K562 (cell line): Measurements from ENCODE around the gene SLC2A14. TPM values are rescaled to one million over a fixed set of nuclear protein-coding genes. Genes with fewer than 3 reads are reported as not detected.
"Not testable (repeated sequence)": the region's sequence is repeated elsewhere in the genome, so short reads cannot be mapped to it uniquely, and the experiment has no call there.

Experiments used
- ATAC-seq: fragments of 200-7000 bp; cut with Tn5 transposase; 3 replicates; pipeline ENCODE4 v1.9.1; 2020; ENCODE audit warnings: moderate library complexity
- BruUV-seq: library from RNA; stranded (reverse); fragments of 400-500 nt; replicated peaks from 2 replicates; lab custom pipeline; 2021; lab: Mats Ljungman, UMichigan
- CTCF ChIA-PET: fragments of 300-600 bp; formaldehyde crosslinking; extraction: SDS; loops from one replicate; lab custom pipeline; 2021; ENCODE audit warnings: low intra/inter-chr PET ratio; lab: Yijun Ruan, JAX
- POLR2A ChIA-PET: fragments of 300-600, 350-650 bp; sonication (Branson Sonifier 250); formaldehyde crosslinking; extraction: SDS; loops from one replicate; lab custom pipeline; 2021; ENCODE audit warnings: antibody characterized with exemption, inconsistent platforms; lab: Yijun Ruan, JAX
- DNase-seq, 4 experiments: peaks; one replicate each; pipeline versions ENCODE4 v3.0.0 to v3.0.0-alpha.2; 2011 to 2018; ENCODE audit warnings: low spot score in 3 of 4, mixed read lengths in 3 of 4; ENCODE audit errors: extremely low read depth in 1 of 4
- FAIRE-seq: peaks from 2 replicates; lab custom pipeline; 2011; peaks lifted over from hg19 to GRCh38; lab: Jason Lieb, UNC
- H2AFZ ChIP-seq: 2 replicates; pipeline ENCODE4 v1.6.0; 2011; ENCODE audit warnings: low read depth, low read length, control low read depth, inconsistent platforms
- H3K27ac ChIP-seq: fragments of 200-600 bp; 3 replicates; pipeline ENCODE4 v1.8.0; 2011; ENCODE audit warnings: low read depth, mild to moderate bottlenecking, control low read depth, inconsistent platforms, low read length, moderate library complexity, mixed read lengths; ENCODE audit errors: extremely low read depth
- H3K27me3 ChIP-seq, 2 experiments: fragments of 300-600 bp in 1 of 2; 2 replicates in 1 of 2; 3 replicates in 1 of 2; pipeline versions ENCODE4 v1.6.0 to v1.8.0; 2011; ENCODE audit warnings: inconsistent platforms in 2 of 2, low read length in 2 of 2, mild to moderate bottlenecking in 1 of 2, mixed read lengths in 1 of 2, moderate library complexity in 1 of 2; ENCODE audit not compliant: control insufficient read depth in 2 of 2, insufficient read depth in 2 of 2
- H3K36me3 ChIP-seq: fragments of 300-600 bp; 3 replicates; pipeline ENCODE4 v1.8.0; 2011; ENCODE audit warnings: mild to moderate bottlenecking, low read length, inconsistent platforms; ENCODE audit not compliant: control insufficient read depth, insufficient read depth
- H3K4me1 ChIP-seq, 2 experiments: fragments of 200-600 bp in 1 of 2; replicated peaks in 1 of 2; 2 replicates in 1 of 2; 3 replicates in 1 of 2; pipeline versions ENCODE4 v1.5.1 to v1.8.0; 2011; ENCODE audit warnings: inconsistent platforms in 2 of 2, low read length in 2 of 2, mild to moderate bottlenecking in 1 of 2, mixed read lengths in 1 of 2, moderate library complexity in 1 of 2; ENCODE audit not compliant: control insufficient read depth in 2 of 2, insufficient read depth in 2 of 2
- H3K4me2 ChIP-seq: 2 replicates; pipeline ENCODE4 v1.6.1; 2011; ENCODE audit warnings: low read length, control low read depth, inconsistent platforms, mixed read lengths; ENCODE audit not compliant: insufficient read depth
- H3K4me3 ChIP-seq: fragments of 200-600 bp; sonication (generic), shearing (Covaris generic); 2 replicates; pipeline ENCODE4 v1.5.1; 2016; ENCODE audit warnings: control low read depth, inconsistent platforms
- H3K79me2 ChIP-seq: fragments of 200-600 bp; 3 replicates; pipeline ENCODE4 v1.8.0; 2011; ENCODE audit warnings: low read length, inconsistent platforms; ENCODE audit not compliant: control insufficient read depth, insufficient read depth
- H3K9ac ChIP-seq, 2 experiments: 2 replicates each; pipeline versions ENCODE4 v1.6.0 to v1.6.1; 2011; ENCODE audit warnings: low read depth in 2 of 2, low read length in 2 of 2, control low read depth in 1 of 2, inconsistent platforms in 1 of 2, mild to moderate bottlenecking in 1 of 2, mixed read lengths in 1 of 2; ENCODE audit not compliant: insufficient read depth in 1 of 2
- H3K9me1 ChIP-seq: one replicate; pipeline ENCODE4 v1.6.0; 2011; ENCODE audit warnings: inconsistent platforms, mild to moderate bottlenecking, low read length, moderate library complexity; ENCODE audit not compliant: control insufficient read depth, insufficient read depth
- H3K9me3 ChIP-seq: replicated peaks from 2 replicates; pipeline ENCODE4 v1.5.1; 2011; ENCODE audit warnings: low read depth, low read length, inconsistent platforms; ENCODE audit not compliant: control insufficient read depth, insufficient read depth
- H4K20me1 ChIP-seq: replicated peaks from 2 replicates; pipeline ENCODE4 v1.6.1; 2011; ENCODE audit warnings: low read length, inconsistent platforms, mixed read lengths; ENCODE audit not compliant: control insufficient read depth, insufficient read depth
- ATF4 ChIP-seq: fragments of 450-650 bp; formaldehyde crosslinking; IDR thresholded peaks from 2 replicates; pipeline ENCODE4 v1.4.0; 2022; ENCODE audit warnings: mild to moderate bottlenecking, moderate library complexity
- FOXM1 ChIP-seq, 2 experiments: fragments of 450-650 bp in 1 of 2; sonication (generic) in 1 of 2; formaldehyde crosslinking in 1 of 2; IDR thresholded peaks; 2 replicates each; pipeline versions ENCODE4 v1.6.1 to v1.9.0; 2017 to 2022; ENCODE audit warnings: low read depth in 2 of 2, mild to moderate bottlenecking in 2 of 2, missing genetic modification reagents in 1 of 2, moderate library complexity in 1 of 2
- LEF1 ChIP-seq: fragments of 450-650 bp; IDR thresholded peaks from 2 replicates; pipeline ENCODE4 v1.6.1; 2016; ENCODE audit warnings: mild to moderate bottlenecking
- ZNF121 ChIP-seq: sonication (generic); formaldehyde crosslinking; conservative IDR thresholded peaks from 2 replicates; pipeline ENCODE4 v1.8.0; 2022; ENCODE audit warnings: missing genetic modification reagents
- WGBS: fragments of 100-300 bp; shearing (Covaris generic); methylation state at CpG from one replicate; pipeline ENCODE4 v1.1.6; 2016; ENCODE audit warnings: low coverage, mixed read lengths; ENCODE audit not compliant: insufficient coverage; ENCODE audit errors: missing lambda C conversion rate; 5-methylcytosine and 5-hydroxymethylcytosine counted together
- in situ Hi-C: fragments of 300-500 bp; cut with MboI; formaldehyde crosslinking; loops from 4 replicates; pipeline ENCODE4 v1.15.0; 2018; ENCODE audit warnings: inconsistent platforms, mixed read lengths
- intact Hi-C: fragments of 100-400 bp; cut with micrococcal nuclease; formaldehyde crosslinking; loops from 2 replicates; pipeline ENCODE4 v1.14.2; 2022
- polyA plus RNA-seq, 8 experiments: library from polyadenylated mRNA; depleted of rRNA in 4 of 8; stranded (reverse) in 5 of 8; unstranded in 3 of 8; fragments of >200 nt; fragmentation: Nextera tagmentation in 2 of 8; fragmentation: Illumina TruSeq in 1 of 8; extraction: Ambion mirVana in 2 of 8; extraction: Trizol in 1 of 8; gene quantifications; 2 replicates each; pipeline versions ENCODE4 v1.2.1 to v1.2.3, GENCODE V29; 2011 to 2014; ENCODE audit warnings: inconsistent platforms in 1 of 8, missing spikeins in 1 of 8
- total RNA-seq, 7 experiments: library from RNA; depleted of rRNA in 6 of 7; stranded (reverse); fragments of >200 nt in 6 of 7; fragmentation: Illumina TruSeq in 2 of 7; extraction: Trizol in 2 of 7; gene quantifications; 2 replicates each; pipeline versions ENCODE4 v1.2.1 to v1.2.3, GENCODE V29; 2011 to 2021; ENCODE audit warnings: low replicate concordance in 1 of 7

Gene SLC2A14
- total and polyA plus RNA-seq, 9 of the 15 experiments (the other 6 are each of a cell fraction or from before 2014, with no cell fraction given) = 0.13 to 8.9 (median 4.8) TPM; not detected in 1

GRCh38 chr12:7801460-7801859 lies 71.3 kb downstream of the SLC2A14 start:
- Histone ChIP-seq H3K4me3 (no peak overlapping the region), H3K9ac (no peak overlapping the region), H4K20me1 (no peaks in the 10 kb centered on the region), H2AFZ (no peak overlapping the region), H3K36me3 (no peaks in the 10 kb centered on the region)
- POLR2A ChIA-PET = interaction anchor here (1.2 kb wide), 1 partner anchor 104 kb away, joined by 3 read pairs; no protein-coding TSS in a partner anchor
- CTCF ChIA-PET = no interaction called here
- no peak for ATAC-seq
- TF ChIP-seq ZNF121 (CRISPR knock-in tag) (peak; percentile 16; the same call in 1 of the 2 replicates), FOXM1 (IDR thresholded peaks at IDR 0.05; ENCODE audit: low read depth) (no peak), FOXM1 (CRISPR knock-in tag; IDR thresholded peaks at IDR 0.05; ENCODE audit: low read depth) (no peak), LEF1 (no peak), ATF4 (CRISPR knock-in tag) (no peak)
- TF ChIP-seq, all 486 proteins: peak for 1
- FAIRE-seq (no peak), DNase-seq (no peak)
- no peak overlapping the region for H3K27ac ChIP-seq
- H3K9me3 ChIP-seq = no peaks in the 10 kb centered on the region
- H3K27me3 ChIP-seq = peaks cover 3 to 4% of the 10 kb centered on the region in 2 experiments; a peak in 3 of 5 replicates
- intact Hi-C loops (loop anchor here (10.0 kb wide), 1 partner anchor 157 kb away; no protein-coding TSS in a partner anchor), in situ Hi-C loops (loop anchor here (10.0 kb wide), 2 partner anchors 77 to 117 kb away; no protein-coding TSS in a partner anchor)
- WGBS = 0% methylated on average over 4 of the region's 4 CpGs
- H3K79me2 ChIP-seq = no peaks in the 10 kb centered on the region
- H3K4me2 ChIP-seq = no peak overlapping the region
- H3K4me1 ChIP-seq = no peaks in the 10 kb centered on the region
- no peaks in the 10 kb centered on the region for H3K9me1 ChIP-seq
- no TSS peak for BruUV-seq

GRCh38 chr12:7798750-7799308 lies 73.9 kb downstream of the SLC2A14 start:
- BruUV-seq = not testable (repeated sequence)

More at GRCh38 chr12:7798750-7799308, 73.9 kb downstream of the SLC2A14 start:
- H2AFZ ChIP-seq, H4K20me1 ChIP-seq, H3K4me2 ChIP-seq, CTCF ChIA-PET, in situ Hi-C loops, H3K79me2 ChIP-seq, H3K9me1 ChIP-seq, H3K36me3 ChIP-seq, H3K4me3 ChIP-seq, H3K27me3 ChIP-seq, H3K4me1 ChIP-seq, DNase-seq, H3K9me3 ChIP-seq, FAIRE-seq, ATAC-seq, H3K27ac ChIP-seq, H3K9ac ChIP-seq: not testable (repeated sequence)
- intact Hi-C loops = loop anchor here (5.0 kb wide), 1 partner anchor 108 kb away; no protein-coding TSS in a partner anchor
- WGBS = 0% methylated on average over 1 of the region's 4 CpGs
- POLR2A ChIA-PET = interaction anchor here (1.1 kb wide), 1 partner anchor 106 kb away, joined by 5 read pairs; no protein-coding TSS in a partner anchor
